Upper lobe of left lung (tissue), 6 donors: ENCODE data around the gene MIA2. TPM values are rescaled to one million over a fixed set of nuclear protein-coding genes. Genes with fewer than 3 reads are reported as not detected.
"Not testable (repeated sequence)": the region's sequence is repeated elsewhere in the genome, so short reads cannot be mapped to it uniquely, and the experiment has no call there.

Experiments used
- ATAC-seq, 2 donors: fragments of 200-7000 bp; cut with Tn5 transposase; one replicate each; pipeline ENCODE4 v1.9.1; 2022; ENCODE audit warnings: mild to moderate bottlenecking in 2 of 2, moderate library complexity in 2 of 2; ENCODE audit not compliant: low FRiP score in 2 of 2
- DNase-seq, 2 donors: peaks; one replicate each; pipeline ENCODE4 v3.0.0-alpha.2; 2019 to 2020
- H3K27ac ChIP-seq, 4 donors: fragments of 200-600 bp; sonication (generic); one replicate each; pipeline ENCODE4 v1.5.1; 2016 to 2019
- H3K27me3 ChIP-seq, 4 donors: fragments of 200-600 bp; sonication (generic); one replicate each; pipeline ENCODE4 v1.5.1; 2017 to 2019
- H3K36me3 ChIP-seq, 4 donors: fragments of 200-600 bp; sonication (generic); one replicate each; pipeline ENCODE4 v1.5.1; 2016 to 2019
- H3K4me1 ChIP-seq, 4 donors: fragments of 200-600 bp; sonication (generic); one replicate each; pipeline ENCODE4 v1.5.1; 2018 to 2019
- H3K4me3 ChIP-seq, 4 donors: fragments of 200-600 bp; sonication (generic); one replicate each; pipeline ENCODE4 v1.5.1; 2017 to 2019; ENCODE audit warnings: mild to moderate bottlenecking in 2 of 4, moderate library complexity in 1 of 4
- H3K9me3 ChIP-seq, 4 donors: fragments of 200-600 bp; sonication (generic); one replicate each; pipeline ENCODE4 v1.5.1; 2018 to 2019
- CTCF ChIP-seq, 6 experiments: fragments of 450-650 bp in 4 of 6; fragments of 200-600 bp in 2 of 6; sonication (generic) in 2 of 6; IDR thresholded peaks; one replicate each; pipeline ENCODE4 v1.5.1; 2016 to 2019; ENCODE audit warnings: antibody characterized with exemption in 6 of 6
- EP300 ChIP-seq, 4 donors: sonication (generic); formaldehyde crosslinking; IDR thresholded peaks; one replicate each; pipeline ENCODE4 v1.5.1; 2017; ENCODE audit warnings: antibody characterized with exemption in 4 of 4, control low read depth in 2 of 4
- POLR2A ChIP-seq, 4 donors: fragments of 450-650 bp; IDR thresholded peaks; one replicate each; pipeline ENCODE4 v1.5.1; 2016 to 2017; ENCODE audit warnings: antibody characterized with exemption in 4 of 4, mild to moderate bottlenecking in 2 of 4
- POLR2AphosphoS5 ChIP-seq, 2 donors: sonication (generic); formaldehyde crosslinking; IDR thresholded peaks; one replicate each; pipeline ENCODE4 v1.5.1; 2017; ENCODE audit warnings: antibody characterized with exemption in 2 of 2
- WGBS, 2 donors: methylation state at CpG; one replicate each; pipeline ENCODE4 v1.1.5; 2017 to 2018; 5-methylcytosine and 5-hydroxymethylcytosine counted together
- total RNA-seq, 6 donors: library from RNA; depleted of rRNA in 4 of 6; stranded (reverse); fragments of >200 nt in 4 of 6; gene quantifications; one replicate each; pipeline versions ENCODE4 v1.1.0 to v1.2.1, GENCODE V29; 2016 to 2021
- donor health status: DM: no; HTN: no; CAD: no; lungs with moderate emphysema.
- donor health status: DM: no; HTN: yes; CAD: no; lungs with severe emphysema.

MIA2 gene
- total RNA-seq, 6 donors from 2014 or later = 13.0 to 56.8 (median 25.4) TPM

GRCh38 chr14:39279515-39279914, 45.8 kb downstream of the MIA2 start:
- no peak for DNase-seq
- no peaks in the 10 kb centered on the region for H3K9me3 ChIP-seq
- TF ChIP-seq POLR2A (IDR thresholded peaks at IDR 0.05) (no peak), CTCF (IDR thresholded peaks at IDR 0.05) (no peak), POLR2AphosphoS5 (IDR thresholded peaks at IDR 0.05) (no peak), EP300 (IDR thresholded peaks at IDR 0.05) (no peak)
- peaks cover 0 to 4% (median 0%) of the 10 kb centered on the region in 4 donors for H3K4me1 ChIP-seq
- H3K36me3 ChIP-seq = peaks cover 0 to 42% (median 5%) of the 10 kb centered on the region in 4 donors
- H3K27ac ChIP-seq = no peak overlapping the region
- no peaks in the 10 kb centered on the region for H3K27me3 ChIP-seq
- ATAC-seq = no peak
- WGBS, 2 donors = 84 to 86% methylated on average over 3 of the region's 3 CpGs
- H3K4me3 ChIP-seq = no peak overlapping the region

- WGBS, 2 donors = 96% methylated on average over 3 of the region's 3 CpGs
- H3K27ac ChIP-seq, ATAC-seq, H3K27me3 ChIP-seq, H3K9me3 ChIP-seq, H3K4me1 ChIP-seq, DNase-seq, H3K4me3 ChIP-seq: not testable (repeated sequence)
- H3K36me3 ChIP-seq = peaks cover 0 to 42% (median 5%) of the 10 kb centered on the region in 4 donors
Observed at GRCh38 chr14:39280678-39281077, 47.0 kb downstream of the MIA2 start.

- H3K36me3 ChIP-seq = peaks cover 6 to 52% (median 14%) of the 10 kb centered on the region in 4 donors
- TF ChIP-seq EP300 (IDR thresholded peaks at IDR 0.05) (no peak), CTCF (IDR thresholded peaks at IDR 0.05) (no peak), POLR2AphosphoS5 (IDR thresholded peaks at IDR 0.05) (no peak), POLR2A (IDR thresholded peaks at IDR 0.05) (no peak)
- 93% methylated on average over 1 of the region's 1 CpG for WGBS, 2 donors
- DNase-seq (no peak), ATAC-seq (no peak)
- no peaks in the 10 kb centered on the region for H3K9me3 ChIP-seq
- H3K4me3 ChIP-seq = no peak overlapping the region
- H3K4me1 ChIP-seq = no peaks in the 10 kb centered on the region
- no peaks in the 10 kb centered on the region for H3K27me3 ChIP-seq
- H3K27ac ChIP-seq = no peak overlapping the region
Observed at GRCh38 chr14:39289523-39289922, 55.8 kb downstream of the MIA2 start.

GRCh38 chr14:39291701-39292100, 58.0 kb downstream of the MIA2 start:
- H3K9me3 ChIP-seq = no peaks in the 10 kb centered on the region
- TF ChIP-seq EP300 (IDR thresholded peaks at IDR 0.05) (no peak), CTCF (IDR thresholded peaks at IDR 0.05) (no peak), POLR2AphosphoS5 (IDR thresholded peaks at IDR 0.05) (no peak), POLR2A (IDR thresholded peaks at IDR 0.05) (no peak)
- DNase-seq = no peak
- WGBS, 2 donors = 92 to 96% methylated on average over 4 of the region's 4 CpGs
- peaks cover 18 to 70% (median 26%) of the 10 kb centered on the region in 4 donors for H3K36me3 ChIP-seq
- no peak for ATAC-seq
- H3K4me1 ChIP-seq = no peaks in the 10 kb centered on the region
- no peak overlapping the region for H3K4me3 ChIP-seq
- no peak overlapping the region for H3K27ac ChIP-seq
- no peaks in the 10 kb centered on the region for H3K27me3 ChIP-seq

GRCh38 chr14:39293629-39294028, 59.9 kb downstream of the MIA2 start:
- DNase-seq (no peak), ATAC-seq (no peak)
- H3K9me3 ChIP-seq = no peaks in the 10 kb centered on the region
- no peak for TF ChIP-seq POLR2AphosphoS5 (IDR thresholded peaks at IDR 0.05)
- no peak for TF ChIP-seq EP300 (IDR thresholded peaks at IDR 0.05)
- TF ChIP-seq POLR2A (IDR thresholded peaks at IDR 0.05) = no peak
- TF ChIP-seq CTCF (IDR thresholded peaks at IDR 0.05) = no peak
- H3K27me3 ChIP-seq = no peaks in the 10 kb centered on the region
- peaks cover 18 to 81% (median 32%) of the 10 kb centered on the region in 4 donors for H3K36me3 ChIP-seq
- H3K4me3 ChIP-seq = no peak overlapping the region
- WGBS, 2 donors = 98 to 100% methylated on average over 2 of the region's 2 CpGs
- H3K27ac ChIP-seq = no peak overlapping the region
- no peaks in the 10 kb centered on the region for H3K4me1 ChIP-seq

GRCh38 chr14:39300389-39300788, 66.7 kb downstream of the MIA2 start:
- WGBS, 2 donors = 87 to 93% methylated on average over 3 of the region's 3 CpGs
- H3K4me1 ChIP-seq, ATAC-seq, H3K9me3 ChIP-seq, H3K27me3 ChIP-seq, DNase-seq, H3K27ac ChIP-seq, H3K4me3 ChIP-seq: not testable (repeated sequence)
- peaks cover 7 to 70% (median 20%) of the 10 kb centered on the region in 4 donors for H3K36me3 ChIP-seq
